HG03135 (cell line): ENCODE measurements around the gene HUS1.
A peak's percentile ranks its signal among the peaks of the same experiment; 100 is the strongest.
"Not testable (repeated sequence)": the region's sequence is repeated elsewhere in the genome, so short reads cannot be mapped to it uniquely, and the experiment has no call there.

ENCODE experiments used
- ATAC-seq: cut with Tn5 transposase; IDR thresholded peaks from one replicate; pipeline ENCODE4 v1.9.1; 2021; ENCODE audit warnings: mild to moderate bottlenecking, moderate library complexity; ENCODE audit not compliant: unreplicated experiment

HUS1 gene

GRCh38 chr7:47979145-47979831 is at the start of gene HUS1:
Gene HUS1 (minus strand): TSS chr7:47979615. CDS start chr7:47979519, 96 bp downstream.
- peak; percentile 99 for ATAC-seq

- no peak for ATAC-seq
Measured at GRCh38 chr7:48028938-48029337, 49.5 kb upstream of the HUS1 start, which contains the start of gene SUN3. Gene SUN3 (minus strand): TSS chr7:48029107. CDS start chr7:48028938, 169 bp downstream.

DNA sequence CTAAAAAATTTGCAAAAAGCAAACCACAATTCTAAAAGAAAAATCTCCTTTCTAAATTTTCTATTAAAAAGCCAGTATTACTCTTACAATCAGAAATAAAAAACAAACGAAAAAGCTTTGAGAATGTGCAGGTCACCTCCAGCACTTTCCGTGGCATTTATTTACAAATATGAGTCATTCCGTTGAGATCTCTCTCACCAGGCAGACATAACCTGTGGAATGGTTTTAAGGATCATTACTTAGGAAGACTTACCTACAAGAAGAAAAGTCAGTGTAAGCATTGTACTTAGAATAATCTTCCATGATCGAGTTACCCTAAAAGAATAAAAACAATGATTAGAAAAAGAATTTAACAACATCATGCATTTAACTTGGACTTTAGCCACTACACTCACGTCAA is 46.2 kb upstream of the HUS1 start:
- ATAC-seq: no peak

- ATAC-seq: no peak
Measured at GRCh38 chr7:48017674-48018073, 38.3 kb upstream of the HUS1 start.

- ATAC-seq: no peak
Measured at GRCh38 chr7:48016641-48017040, 37.2 kb upstream of the HUS1 start.

- ATAC-seq: no peak
Measured at GRCh38 chr7:48011951-48012350, 32.5 kb upstream of the HUS1 start.

DNA sequence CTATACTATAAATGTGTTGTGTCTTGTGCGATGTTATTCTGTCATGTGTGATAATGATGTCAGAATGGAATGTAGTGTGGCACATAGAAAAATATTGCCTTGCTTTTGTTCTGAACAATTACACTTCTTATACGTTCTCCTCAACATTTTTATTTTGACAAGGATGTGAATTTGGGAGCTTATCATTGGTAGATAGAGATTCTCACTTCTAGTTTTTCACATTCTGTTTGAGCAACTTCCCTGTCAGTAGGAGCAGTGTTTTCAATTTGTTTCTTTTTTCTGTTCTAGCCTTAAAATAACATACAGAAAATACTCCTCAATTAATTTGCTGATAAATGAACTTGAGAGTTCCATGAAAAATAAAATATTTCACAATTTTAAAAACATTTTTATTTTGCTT is 31.9 kb upstream of the HUS1 start:
- no peak for ATAC-seq

DNA sequence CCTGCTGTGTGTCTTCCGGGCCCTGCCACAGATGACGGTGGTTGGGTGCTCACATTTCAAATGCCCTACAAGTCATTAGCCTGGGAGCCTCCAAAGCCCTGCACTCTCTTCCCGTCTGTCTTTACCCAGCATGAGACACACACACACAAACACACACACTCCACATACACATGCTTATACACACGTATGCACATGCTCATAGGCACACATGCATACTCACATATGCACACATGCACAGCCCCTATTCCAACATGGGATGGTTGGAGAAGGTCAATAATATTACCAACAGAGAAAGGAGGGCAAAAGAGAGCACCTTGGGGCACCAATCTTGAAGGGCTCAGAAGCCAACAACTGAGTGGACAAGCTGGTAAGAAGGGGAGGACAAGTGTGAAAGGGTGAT is 30.5 kb upstream of the HUS1 start:
- ATAC-seq: no peak

GRCh38 chr7:48009257-48009656 is 29.8 kb upstream of the HUS1 start:
- no peak for ATAC-seq

DNA sequence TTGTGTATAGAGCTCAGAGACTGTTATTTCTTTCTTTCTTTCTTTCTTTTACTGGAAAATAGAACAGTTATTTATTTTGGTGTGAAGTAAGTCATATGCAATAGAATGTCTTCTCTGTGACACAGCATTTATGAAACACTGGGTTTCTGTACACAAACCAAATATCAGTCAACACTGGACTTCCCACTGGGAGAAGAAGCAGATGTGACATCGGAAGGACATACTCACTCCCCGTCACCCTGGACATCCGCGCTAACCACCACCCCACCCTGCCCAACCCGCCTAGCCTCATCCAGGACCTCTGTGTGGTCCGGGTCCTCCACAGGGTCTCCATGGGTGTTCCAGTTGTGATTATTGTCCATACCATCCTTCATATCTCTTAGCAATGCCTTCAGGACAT is 27.5 kb upstream of the HUS1 start:
- no peak for ATAC-seq

GRCh38 chr7:48004638-48005037 is 25.2 kb upstream of the HUS1 start:
- no peak for ATAC-seq

DNA sequence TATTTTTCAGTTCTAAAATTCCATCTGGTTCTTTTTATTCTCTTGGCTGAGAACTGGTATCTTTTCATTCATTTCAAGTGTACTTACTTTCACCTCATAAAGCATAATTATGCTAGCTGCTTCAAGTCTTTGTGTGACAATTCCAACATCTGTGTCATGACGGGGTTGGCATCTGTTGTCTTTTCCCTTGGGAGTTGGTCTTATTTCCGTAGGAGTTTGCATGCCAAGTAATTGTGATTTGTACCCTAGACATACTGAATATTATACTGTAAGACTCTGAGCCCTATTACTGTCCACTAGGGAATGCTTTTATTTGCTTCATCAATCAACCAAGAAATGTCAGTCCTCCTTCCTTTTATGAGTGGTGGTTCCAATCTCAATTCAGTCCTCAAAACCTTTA is 24.6 kb upstream of the HUS1 start:
- no peak for ATAC-seq

DNA sequence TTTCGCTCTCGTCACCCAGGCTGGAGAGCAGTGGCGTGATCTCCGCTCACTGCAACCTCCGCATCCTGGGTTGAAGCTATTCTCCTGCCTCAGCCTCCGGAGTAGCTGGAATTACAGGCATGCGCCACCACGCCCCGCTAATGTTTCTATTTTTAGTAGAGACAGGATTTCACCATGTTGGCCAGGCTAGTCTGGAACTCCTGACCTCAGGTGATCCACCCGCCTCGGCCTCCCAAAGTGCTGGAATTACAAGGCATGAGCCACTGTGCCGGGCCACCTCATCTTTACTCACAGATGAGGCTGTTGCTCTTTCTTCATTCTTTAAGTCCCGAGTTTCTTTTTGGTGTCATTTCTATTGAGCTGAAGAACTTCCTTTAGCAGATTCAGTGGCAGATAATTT is 20.7 kb upstream of the HUS1 start:
- not testable (repeated sequence) for ATAC-seq

GRCh38 chr7:47999413-47999812 is 20.0 kb upstream of the HUS1 start:
- no peak for ATAC-seq

DNA sequence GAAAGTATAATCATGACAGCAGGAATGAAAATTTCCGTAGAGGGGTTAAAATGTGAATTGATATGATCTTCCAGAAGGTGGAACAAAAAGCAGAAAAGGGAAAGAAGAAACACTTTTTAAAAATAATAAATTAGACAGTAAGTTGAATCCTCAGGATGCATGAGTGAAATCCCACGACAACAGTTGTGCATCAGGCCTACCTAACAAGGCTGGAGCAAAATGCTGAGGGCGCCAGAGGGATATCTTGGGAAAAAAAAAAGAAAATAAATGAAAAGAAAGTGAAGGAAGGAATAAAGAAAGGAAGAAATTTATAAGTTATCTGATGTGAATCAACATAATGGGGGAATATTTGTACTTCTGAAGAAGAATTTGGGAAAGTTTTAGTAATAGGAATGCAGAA is 13.0 kb upstream of the HUS1 start:
- no peak for ATAC-seq

GRCh38 chr7:47991741-47992311 is 12.4 kb upstream of the HUS1 start:
- ATAC-seq: peak; percentile 99

GRCh38 chr7:47991270-47991669 is 11.9 kb upstream of the HUS1 start:
- ATAC-seq: no peak

DNA sequence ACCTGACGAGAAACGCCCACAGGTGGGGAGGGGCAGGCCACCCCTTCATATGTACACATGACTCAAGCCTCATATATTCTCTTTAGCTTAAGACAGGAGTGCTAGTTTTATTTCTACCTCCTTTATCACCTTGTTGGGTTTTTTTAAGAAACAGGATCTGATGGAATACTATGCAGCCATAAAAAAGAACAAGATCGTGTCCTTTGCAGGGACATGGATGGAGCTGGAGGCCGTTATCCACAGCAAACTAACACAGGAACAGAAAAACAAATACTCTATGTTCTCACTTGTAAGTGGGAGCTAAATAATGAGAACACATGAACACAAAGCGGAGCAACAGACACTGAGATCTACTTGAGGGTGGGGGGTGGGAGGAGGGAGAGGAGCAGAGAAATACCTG is 11.2 kb upstream of the HUS1 start:
- no peak for ATAC-seq

DNA sequence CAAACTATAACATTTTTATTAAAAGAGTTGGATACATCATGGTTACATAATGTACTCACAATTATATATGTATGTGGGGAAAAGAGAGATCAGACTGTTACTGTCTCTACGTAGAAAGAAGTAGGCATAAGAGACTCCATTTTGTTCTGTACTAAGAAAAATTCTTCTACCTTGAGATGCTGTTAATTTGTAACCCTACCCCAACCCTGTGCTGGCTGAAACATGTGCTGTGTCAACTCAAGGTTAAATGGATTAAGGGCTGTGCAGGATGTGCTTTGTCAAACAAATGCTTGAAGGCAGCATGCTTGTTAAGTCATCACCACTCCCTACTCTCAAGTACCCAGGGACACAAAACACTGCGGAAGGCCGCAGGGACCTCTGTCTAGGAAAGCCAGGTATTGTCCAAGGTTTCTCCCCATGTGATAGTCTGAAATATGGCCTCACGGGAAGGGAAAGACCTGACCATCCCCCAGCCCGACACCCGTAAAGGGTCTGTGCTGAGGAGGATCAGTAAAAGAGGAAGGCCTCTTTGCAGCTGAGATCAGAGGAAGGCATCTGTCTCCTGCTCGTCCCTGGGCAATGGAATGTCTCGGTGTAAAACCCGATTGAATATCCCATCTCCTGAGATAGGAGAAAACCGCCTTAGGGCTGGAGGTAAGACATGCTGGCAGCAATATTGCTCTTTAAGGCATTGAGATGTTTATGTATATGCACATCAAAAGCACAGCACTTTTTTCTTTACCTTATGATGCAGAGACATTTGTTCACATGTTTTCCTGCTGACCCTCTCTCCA is 10.4 kb upstream of the HUS1 start:
- not testable (repeated sequence) for ATAC-seq

GRCh38 chr7:47988496-47989386 is 9.3 kb upstream of the HUS1 start:
- no peak for ATAC-seq

GRCh38 chr7:47982610-47983009 is 3.2 kb upstream of the HUS1 start:
- no peak for ATAC-seq
